Hematopoietic multipotent progenitor cell treated with erythropoietin and hydrocortisone succinate and interleukin-3 and kit ligand, for 8 days (in vitro differentiated cells): Measurements from ENCODE around the gene GLI2.

Experiments
- DNase-seq: peaks from one replicate; pipeline ENCODE4 v3.0.0-alpha.2; 2015

Gene GLI2

GRCh38 chr2:120735746-120736170, at the start of gene GLI2:
GLI2 (plus strand) TSS chr2:120735868; CDS start chr2:120797321, 61,453 bp downstream.
- peak; percentile 53 for DNase-seq

GRCh38 chr2:120685974-120686297, 49.7 kb upstream of the GLI2 start:
- no peak for DNase-seq

GRCh38 chr2:120686511-120687168, 49.0 kb upstream of the GLI2 start:
- no peak for DNase-seq

DNA sequence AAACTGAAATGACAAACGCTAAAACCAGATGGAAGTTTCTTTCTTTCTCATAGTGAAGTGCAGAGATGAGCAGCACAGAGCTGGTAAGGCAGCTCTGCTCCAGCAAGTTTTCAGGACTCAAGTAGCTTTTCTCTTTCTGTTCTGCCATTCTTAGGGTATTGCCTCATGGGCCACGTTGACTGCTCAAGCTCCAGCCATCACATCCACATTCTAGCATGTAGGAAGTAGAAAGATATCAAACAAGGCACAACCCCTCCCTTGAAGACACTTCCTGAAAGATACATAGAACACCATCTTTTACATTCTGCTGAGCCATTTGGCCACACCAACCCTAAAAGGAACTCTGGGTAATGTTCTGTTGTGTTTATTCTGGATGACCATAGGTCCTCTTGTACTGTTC, 48.5 kb upstream of the GLI2 start:
- no peak for DNase-seq

- no peak for DNase-seq
These were observed 45.1 kb upstream of the GLI2 start for GRCh38 chr2:120690521-120690920.

DNA sequence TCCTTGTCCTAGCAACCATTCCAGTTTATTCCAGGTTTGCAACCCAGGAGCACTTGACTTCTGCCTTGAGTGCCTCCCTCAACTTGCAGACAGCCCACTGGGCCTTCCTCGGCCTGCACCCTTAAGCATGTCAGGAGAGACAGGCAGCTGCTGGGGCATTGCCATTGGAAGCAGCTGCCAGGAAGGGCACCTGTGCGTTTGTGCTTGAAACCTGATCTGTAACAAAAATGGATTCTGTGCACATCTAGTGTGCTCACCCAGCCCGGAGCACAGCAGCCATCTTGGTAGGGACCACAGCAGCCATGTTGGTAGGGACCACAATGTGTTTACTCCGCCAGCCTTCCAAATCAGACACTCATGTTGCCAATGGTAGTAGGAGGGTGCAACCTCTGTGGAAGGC, 44.3 kb upstream of the GLI2 start:
- no peak for DNase-seq

DNA sequence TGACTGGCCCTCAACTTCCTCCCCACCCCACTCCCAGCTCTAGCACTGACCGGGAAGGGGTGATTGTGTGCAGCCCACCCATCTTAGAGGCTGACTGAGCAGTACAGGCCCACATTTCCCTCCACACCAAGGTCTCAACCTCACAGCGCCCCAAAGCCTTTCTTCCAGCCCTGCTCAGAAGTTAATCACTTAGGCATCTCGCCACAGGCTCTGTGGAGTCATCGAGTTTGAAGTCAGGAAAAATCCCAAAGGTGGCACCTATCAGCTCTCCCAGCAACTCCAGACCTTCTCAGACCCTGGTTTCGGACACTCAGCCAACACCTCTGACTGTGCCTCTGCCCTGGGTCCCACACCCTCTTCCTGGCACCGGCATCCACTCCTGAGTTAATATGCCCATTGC, 43.0 kb upstream of the GLI2 start:
- no peak for DNase-seq

- no peak for DNase-seq
These were observed 42.5 kb upstream of the GLI2 start for GRCh38 chr2:120693121-120693520.

DNA sequence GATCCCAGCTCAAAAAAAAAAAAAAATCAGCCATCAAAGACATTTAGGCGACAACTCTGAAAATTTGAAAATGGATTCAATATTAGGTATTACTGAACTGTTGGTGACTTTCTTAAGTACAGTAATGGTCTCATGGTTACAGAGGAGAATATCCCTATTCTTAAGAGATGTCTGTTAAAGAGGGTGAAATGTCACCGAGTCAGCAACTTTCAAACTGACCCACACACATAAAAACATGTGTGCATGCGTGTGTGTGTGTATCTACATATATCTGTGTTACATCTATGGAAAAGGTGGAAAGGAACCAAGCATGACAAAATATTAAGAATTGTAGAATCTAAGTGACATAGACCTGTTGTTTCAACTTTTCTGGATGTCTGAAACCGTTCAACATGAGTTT, 41.6 kb upstream of the GLI2 start:
- no peak for DNase-seq

- DNase-seq, result no peak
These were observed 38.2 kb upstream of the GLI2 start for GRCh38 chr2:120697471-120697870.

DNA sequence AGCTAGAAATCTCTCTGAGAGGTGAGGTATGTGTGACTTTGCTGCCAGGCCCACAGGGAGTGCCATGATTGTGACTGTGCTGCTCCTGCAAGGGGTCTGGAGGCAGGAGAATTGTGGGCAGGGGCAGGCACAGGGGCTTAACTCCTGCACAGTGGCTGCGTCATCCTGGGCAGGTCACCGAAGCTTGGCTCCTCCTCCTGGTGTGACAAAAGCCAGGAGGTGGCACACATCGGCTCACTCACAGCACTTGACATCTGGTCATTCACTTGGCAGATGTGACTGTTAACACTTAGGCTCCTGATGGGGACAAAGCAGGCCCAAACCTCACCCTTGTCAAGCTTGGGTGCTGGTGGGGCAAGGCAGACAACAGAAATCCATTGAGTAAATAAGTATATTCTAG, 36.4 kb upstream of the GLI2 start:
- no peak for DNase-seq

DNA sequence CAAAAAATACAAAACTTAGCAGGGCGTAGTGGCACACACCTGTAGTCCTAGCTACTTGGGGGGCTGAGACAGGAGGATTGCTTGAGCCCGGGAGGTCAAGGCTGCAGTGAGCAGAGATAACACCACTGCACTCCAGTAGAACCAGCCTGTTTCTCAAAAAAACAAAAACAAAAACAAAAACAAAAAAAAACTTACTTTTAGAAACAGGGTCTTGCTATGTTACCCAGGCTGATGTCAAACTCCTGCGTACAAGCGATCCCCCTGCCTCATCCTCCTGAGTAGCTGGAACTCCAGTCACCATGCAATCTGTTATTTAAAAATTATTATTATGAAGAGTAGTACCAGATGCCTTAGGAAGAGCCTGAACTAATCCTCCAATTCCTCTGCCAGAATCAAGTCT, 35.0 kb upstream of the GLI2 start:
- DNase-seq, result no peak

- DNase-seq, result no peak
These were observed 34.6 kb upstream of the GLI2 start for GRCh38 chr2:120701096-120701495.

GRCh38 chr2:120701499-120701898, 34.2 kb upstream of the GLI2 start:
- no peak for DNase-seq

DNA sequence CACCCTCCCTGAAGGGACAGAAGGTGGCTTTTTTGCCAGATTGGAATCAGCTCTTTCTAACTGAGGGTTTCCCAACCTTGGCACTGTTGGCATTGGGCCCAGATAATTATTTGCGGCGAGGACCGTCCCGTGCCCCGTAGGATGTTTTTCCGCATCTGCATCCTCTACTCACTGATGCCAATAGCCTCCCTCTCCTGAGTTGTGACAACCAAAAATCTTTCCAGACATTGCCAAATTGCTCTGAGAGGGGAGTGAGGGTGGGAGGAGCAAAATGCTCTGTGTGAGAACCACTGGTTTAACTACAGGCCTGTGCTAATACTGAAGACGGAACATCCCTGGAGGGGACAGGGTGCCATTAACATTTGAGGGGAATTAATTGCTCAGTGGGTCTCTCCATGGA, 33.6 kb upstream of the GLI2 start:
- DNase-seq, result no peak

DNA sequence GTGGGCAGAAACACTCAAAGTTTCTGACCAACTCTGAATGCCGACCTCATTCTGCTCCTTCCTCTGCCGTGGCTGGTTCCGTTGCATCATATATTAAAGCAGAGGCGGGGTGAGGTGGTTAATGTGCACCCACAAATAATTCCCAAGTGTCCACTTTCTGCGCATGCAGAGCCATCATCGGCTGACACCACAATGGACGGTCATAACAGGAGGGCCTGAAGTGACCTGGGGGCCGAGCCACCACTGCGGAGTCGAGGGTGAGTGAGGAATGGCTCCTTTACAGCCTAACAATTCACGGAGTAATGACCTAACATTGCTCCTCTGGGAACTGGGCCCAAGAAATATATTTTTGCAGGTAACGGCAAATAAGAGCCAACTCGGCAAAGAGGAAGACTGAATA, 32.9 kb upstream of the GLI2 start:
- no peak for DNase-seq

GRCh38 chr2:120703330-120703994, 32.2 kb upstream of the GLI2 start:
- no peak for DNase-seq

- no peak for DNase-seq
These were observed 31.0 kb upstream of the GLI2 start for GRCh38 chr2:120704696-120705095.

DNA sequence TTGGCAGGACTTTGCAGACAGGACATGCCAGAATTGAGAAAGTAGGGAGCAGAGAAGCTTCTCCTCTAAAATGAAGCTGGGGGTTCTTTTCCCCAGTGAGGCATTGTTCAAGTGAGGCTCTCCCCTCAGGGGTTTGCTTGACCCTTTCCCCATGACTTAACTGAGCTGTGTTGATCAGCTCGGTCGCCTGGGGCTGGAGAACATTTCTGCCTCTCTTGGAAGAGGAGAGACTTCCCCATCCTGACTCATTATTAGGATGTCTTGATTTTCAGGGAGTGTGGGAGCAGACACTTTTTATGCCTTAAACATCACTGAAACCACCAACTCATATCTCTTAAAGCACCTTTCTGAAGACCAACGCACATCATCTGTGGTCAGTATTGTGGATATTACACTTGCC, 27.9 kb upstream of the GLI2 start:
- DNase-seq, result no peak

DNA sequence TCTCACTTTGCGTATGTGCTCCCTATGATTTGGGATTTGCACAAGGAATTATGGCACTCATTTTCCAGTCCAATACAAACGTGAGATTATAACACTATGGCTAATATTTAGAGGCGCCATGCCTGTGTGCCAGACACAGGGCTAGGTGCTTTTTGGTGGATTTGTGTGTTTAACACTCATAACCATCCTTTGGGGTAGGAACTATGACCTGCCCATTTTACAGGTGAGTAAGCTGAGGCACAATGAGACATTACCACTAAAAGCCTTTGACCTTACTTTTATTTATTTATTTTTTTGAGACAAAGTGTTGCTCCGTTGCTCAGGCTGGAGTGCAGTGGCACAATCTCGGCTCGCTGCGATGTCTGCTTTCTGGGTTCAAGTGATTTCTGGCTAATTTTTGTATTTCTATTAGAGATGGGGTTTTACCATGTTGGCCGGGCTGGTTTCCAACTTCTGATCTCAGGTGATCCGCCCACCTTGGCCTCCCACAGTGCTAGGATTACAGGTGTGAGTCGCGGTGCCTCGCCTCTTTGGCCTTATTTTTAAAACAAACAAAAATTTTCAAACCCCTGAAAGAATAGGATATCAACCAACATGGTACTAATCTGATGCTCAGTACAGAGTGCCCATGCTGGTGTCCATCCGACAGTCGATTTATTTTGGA, 26.6 kb upstream of the GLI2 start:
- no peak for DNase-seq

DNA sequence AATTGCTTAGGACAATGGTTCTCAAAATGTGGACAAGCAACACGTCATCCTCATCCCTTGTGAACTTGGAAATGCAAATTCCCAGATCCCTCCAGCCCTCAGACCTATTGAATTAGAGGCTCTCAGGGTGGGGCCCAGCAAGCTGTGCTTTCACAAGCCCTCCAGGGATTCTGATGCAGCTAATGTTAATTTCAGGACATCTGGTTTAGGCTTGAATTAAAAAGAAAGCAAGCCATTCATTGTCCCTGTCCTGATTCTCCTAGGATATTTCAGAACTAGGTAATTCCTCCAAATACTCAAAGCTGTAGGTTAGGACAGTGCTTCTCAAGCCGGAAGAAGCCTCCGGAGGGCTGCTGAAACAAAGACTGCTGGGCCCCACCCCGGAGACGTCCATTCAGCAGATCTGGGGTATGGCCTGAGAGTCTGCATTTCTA, 26.0 kb upstream of the GLI2 start:
- no peak for DNase-seq

GRCh38 chr2:120710256-120710655, 25.4 kb upstream of the GLI2 start:
- no peak for DNase-seq

DNA sequence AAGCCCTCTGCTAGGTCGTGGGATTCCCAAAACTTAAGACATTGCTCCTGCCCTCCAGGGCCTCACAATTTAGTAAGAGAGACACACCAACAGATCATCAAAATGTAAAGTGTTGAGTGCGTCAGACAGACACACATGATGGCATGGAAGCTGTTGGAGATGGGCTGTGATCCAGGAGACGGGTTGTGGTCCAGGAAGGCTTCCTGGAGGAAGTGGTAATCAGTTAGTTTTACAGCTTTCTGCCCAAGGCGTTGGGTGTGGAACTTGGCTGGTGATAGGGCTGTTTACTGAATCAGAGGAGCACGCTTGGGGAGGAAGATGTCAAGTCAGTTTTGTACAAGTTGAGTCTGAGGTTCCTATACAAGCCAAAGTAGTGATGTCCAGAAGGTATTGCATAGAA, 24.0 kb upstream of the GLI2 start:
- no peak for DNase-seq

GRCh38 chr2:120712180-120712681, 23.4 kb upstream of the GLI2 start:
- no peak for DNase-seq
